Measurements from ENCODE around the gene NAV2. TPM values are rescaled to one million over a fixed set of nuclear protein-coding genes. Genes with fewer than 3 reads are reported as not detected.
"Not testable (repeated sequence)": the region's sequence is repeated elsewhere in the genome, so short reads cannot be mapped to it uniquely, and the experiment has no call there.

NAV2 gene
- total and polyA plus RNA-seq, 4 experiments from 2014 or later = 1.1 to 6.2 (median 4.2) TPM; not detected in 1

- CTCF ChIA-PET (ENCODE audit: partially characterized antibody) = interaction anchor here (1.5 kb wide), 1 partner anchor 101 kb away, joined by 3 read pairs; no protein-coding TSS in a partner anchor
- Histone ChIP-seq H3K4me3 (ENCODE audit: low read length in 2 of 2) (no peak overlapping the region), H3K27me3 (ENCODE audit: insufficient read depth, low read length) (no peaks in the 10 kb centered on the region), H3K27ac (ENCODE audit: low read depth, low read length) (no peak overlapping the region), H3K4me1 (ENCODE audit: insufficient read depth, low read length) (no peaks in the 10 kb centered on the region), H3K36me3 (ENCODE audit: insufficient read depth, low read length) (no peaks in the 10 kb centered on the region), H3K9me3 (ENCODE audit: control insufficient read depth in 1 of 2, low read length in 2 of 2) (no peaks in the 10 kb centered on the region)
- peaks cover 0 to under 1% (median 0%) of the 10 kb centered on the region in 8 donors for H3K9me3 Mint-ChIP-seq
- no peaks in the 10 kb centered on the region for H3K36me3 Mint-ChIP-seq
- POLR2A ChIA-PET (ENCODE audit: partially characterized antibody) = no interaction called here
- no peak overlapping the region for H3K4me3 Mint-ChIP-seq
- no peak overlapping the region for H3K27ac Mint-ChIP-seq
- intact Hi-C loops (cut with micrococcal nuclease) = no loop called here
- no peak for DNase-seq
- H3K27me3 Mint-ChIP-seq = peaks cover 0 to 5% of the 10 kb centered on the region in 2 donors
- H3K4me1 Mint-ChIP-seq = no peaks in the 10 kb centered on the region
Measured at GRCh38 chr11:20005747-20006146, 293.1 kb downstream of the NAV2 start.

GRCh38 chr11:20006618-20007017, 294.0 kb downstream of the NAV2 start:
- H3K4me1 ChIP-seq (ENCODE audit: insufficient read depth, low read length); H3K36me3 Mint-ChIP-seq; DNase-seq; H3K9me3 ChIP-seq (ENCODE audit: control insufficient read depth in 1 of 2, low read length in 2 of 2); H3K27ac Mint-ChIP-seq; H3K4me3 ChIP-seq (ENCODE audit: low read length in 2 of 2); H3K4me3 Mint-ChIP-seq; intact Hi-C loops (cut with micrococcal nuclease); H3K27ac ChIP-seq (ENCODE audit: low read depth, low read length); H3K27me3 ChIP-seq (ENCODE audit: insufficient read depth, low read length); H3K27me3 Mint-ChIP-seq; H3K36me3 ChIP-seq (ENCODE audit: insufficient read depth, low read length); H3K4me1 Mint-ChIP-seq; POLR2A ChIA-PET (ENCODE audit: partially characterized antibody); CTCF ChIA-PET (ENCODE audit: partially characterized antibody); H3K9me3 Mint-ChIP-seq: not testable (repeated sequence)

- Histone ChIP-seq H3K4me3 (ENCODE audit: low read length in 2 of 2) (no peak overlapping the region), H3K27ac (ENCODE audit: low read depth, low read length) (no peak overlapping the region), H3K27me3 (ENCODE audit: insufficient read depth, low read length) (no peaks in the 10 kb centered on the region), H3K9me3 (ENCODE audit: control insufficient read depth in 1 of 2, low read length in 2 of 2) (no peaks in the 10 kb centered on the region), H3K4me1 (ENCODE audit: insufficient read depth, low read length) (no peaks in the 10 kb centered on the region), H3K36me3 (ENCODE audit: insufficient read depth, low read length) (no peaks in the 10 kb centered on the region)
- no peaks in the 10 kb centered on the region for H3K9me3 Mint-ChIP-seq
- CTCF ChIA-PET (ENCODE audit: partially characterized antibody) = no interaction called here
- no peak overlapping the region for H3K27ac Mint-ChIP-seq
- no peak for DNase-seq
- H3K4me3 Mint-ChIP-seq = no peak overlapping the region
- POLR2A ChIA-PET (ENCODE audit: partially characterized antibody) = no interaction called here
- no peaks in the 10 kb centered on the region for H3K4me1 Mint-ChIP-seq
- H3K27me3 Mint-ChIP-seq = peaks cover 2 to 8% of the 10 kb centered on the region in 2 donors
- intact Hi-C loops (cut with micrococcal nuclease) = no loop called here
- no peaks in the 10 kb centered on the region for H3K36me3 Mint-ChIP-seq
Measured at GRCh38 chr11:20007386-20007785, 294.7 kb downstream of the NAV2 start.

- H3K4me1 Mint-ChIP-seq = no peaks in the 10 kb centered on the region
- ChIA-PET CTCF (ENCODE audit: partially characterized antibody) (no interaction called here), POLR2A (ENCODE audit: partially characterized antibody) (no interaction called here)
- no peak overlapping the region for H3K27ac Mint-ChIP-seq
- H3K27ac ChIP-seq (ENCODE audit: low read depth, low read length) = no peak overlapping the region
- peaks cover 3 to 4% of the 10 kb centered on the region in 2 donors for H3K27me3 Mint-ChIP-seq
- H3K27me3 ChIP-seq (ENCODE audit: insufficient read depth, low read length) = no peaks in the 10 kb centered on the region
- no peaks in the 10 kb centered on the region for H3K9me3 Mint-ChIP-seq
- intact Hi-C loops (cut with micrococcal nuclease) = no loop called here
- no peaks in the 10 kb centered on the region for H3K9me3 ChIP-seq (ENCODE audit: control insufficient read depth in 1 of 2, low read length in 2 of 2)
- no peaks in the 10 kb centered on the region for H3K4me1 ChIP-seq (ENCODE audit: insufficient read depth, low read length)
- DNase-seq = no peak
- H3K36me3 Mint-ChIP-seq = no peaks in the 10 kb centered on the region
- H3K36me3 ChIP-seq (ENCODE audit: insufficient read depth, low read length) = no peaks in the 10 kb centered on the region
- H3K4me3 Mint-ChIP-seq = no peak overlapping the region
- H3K4me3 ChIP-seq (ENCODE audit: low read length in 2 of 2) = no peak overlapping the region
Measured at GRCh38 chr11:20008190-20008870, 295.7 kb downstream of the NAV2 start.

GRCh38 chr11:20008871-20009644, 296.4 kb downstream of the NAV2 start:
- ChIA-PET CTCF (ENCODE audit: partially characterized antibody) (no interaction called here), POLR2A (ENCODE audit: partially characterized antibody) (no interaction called here)
- Mint-ChIP-seq H3K4me1 (no peaks in the 10 kb centered on the region), H3K36me3 (no peaks in the 10 kb centered on the region), H3K4me3 (no peak overlapping the region), H3K9me3 (no peaks in the 10 kb centered on the region), H3K27me3 (peaks cover 4 to 9% of the 10 kb centered on the region in 2 donors), H3K27ac (no peak overlapping the region)
- Histone ChIP-seq H3K27me3 (ENCODE audit: insufficient read depth, low read length) (no peaks in the 10 kb centered on the region), H3K27ac (ENCODE audit: low read depth, low read length) (no peak overlapping the region), H3K4me1 (ENCODE audit: insufficient read depth, low read length) (no peaks in the 10 kb centered on the region), H3K4me3 (ENCODE audit: low read length in 2 of 2) (no peak overlapping the region), H3K9me3 (ENCODE audit: control insufficient read depth in 1 of 2, low read length in 2 of 2) (no peaks in the 10 kb centered on the region), H3K36me3 (ENCODE audit: insufficient read depth, low read length) (no peaks in the 10 kb centered on the region)
- DNase-seq = no peak
- intact Hi-C loops (cut with micrococcal nuclease) = no loop called here

DNA sequence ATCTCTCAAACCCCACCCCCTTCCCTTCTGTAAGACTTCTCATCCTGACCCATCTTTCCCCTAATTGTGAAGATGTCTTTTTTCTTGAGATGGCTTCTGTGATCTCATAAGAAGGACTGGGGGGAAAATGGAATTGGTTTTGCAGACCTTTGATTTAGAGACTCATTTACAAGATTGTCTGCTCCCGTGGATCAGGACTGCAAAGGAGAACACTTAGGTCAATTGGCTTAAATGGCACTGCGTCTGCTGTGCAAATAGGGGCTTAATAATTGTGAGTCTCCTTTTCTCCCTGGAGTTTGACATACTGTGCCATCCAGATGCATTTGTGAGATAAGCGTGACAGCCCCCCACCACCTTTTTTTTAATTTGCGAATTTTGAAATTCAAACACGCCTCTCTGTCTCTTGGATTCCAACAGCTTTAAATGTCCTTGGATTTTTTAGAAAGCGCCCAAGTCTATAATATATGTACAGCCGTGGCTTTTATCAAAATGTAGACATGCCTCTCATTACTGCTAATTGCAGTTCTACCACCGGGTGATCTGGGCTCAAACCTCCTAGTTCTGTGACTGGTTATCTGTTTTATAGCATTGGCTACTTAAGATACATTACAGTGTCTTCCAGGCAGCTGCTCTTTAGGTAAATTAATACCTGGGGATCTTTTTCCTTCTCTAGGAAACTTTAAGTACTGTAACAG, 297.7 kb downstream of the NAV2 start:
- Histone ChIP-seq H3K4me3 (ENCODE audit: low read length in 2 of 2) (no peak overlapping the region), H3K27ac (ENCODE audit: low read depth, low read length) (no peak overlapping the region), H3K36me3 (ENCODE audit: insufficient read depth, low read length) (no peaks in the 10 kb centered on the region), H3K27me3 (ENCODE audit: insufficient read depth, low read length) (no peaks in the 10 kb centered on the region), H3K4me1 (ENCODE audit: insufficient read depth, low read length) (no peaks in the 10 kb centered on the region), H3K9me3 (ENCODE audit: control insufficient read depth in 1 of 2, low read length in 2 of 2) (no peaks in the 10 kb centered on the region)
- no peak for DNase-seq
- intact Hi-C loops (cut with micrococcal nuclease) = no loop called here
- POLR2A ChIA-PET (ENCODE audit: partially characterized antibody) = no interaction called here
- no peak overlapping the region for H3K27ac Mint-ChIP-seq
- H3K36me3 Mint-ChIP-seq = no peaks in the 10 kb centered on the region
- H3K4me3 Mint-ChIP-seq = no peak overlapping the region
- H3K27me3 Mint-ChIP-seq = peaks cover 9 to 11% of the 10 kb centered on the region in 2 donors
- no peaks in the 10 kb centered on the region for H3K4me1 Mint-ChIP-seq
- CTCF ChIA-PET (ENCODE audit: partially characterized antibody) = no interaction called here
- H3K9me3 Mint-ChIP-seq = no peaks in the 10 kb centered on the region

GRCh38 chr11:20010851-20011225, 298.2 kb downstream of the NAV2 start:
- DNase-seq = no peak
- Mint-ChIP-seq H3K36me3 (no peaks in the 10 kb centered on the region), H3K27me3 (peaks cover 10 to 11% of the 10 kb centered on the region in 2 donors), H3K27ac (no peak overlapping the region), H3K4me1 (no peaks in the 10 kb centered on the region), H3K9me3 (no peaks in the 10 kb centered on the region), H3K4me3 (no peak overlapping the region)
- no peaks in the 10 kb centered on the region for H3K9me3 ChIP-seq (ENCODE audit: control insufficient read depth in 1 of 2, low read length in 2 of 2)
- ChIA-PET POLR2A (ENCODE audit: partially characterized antibody) (no interaction called here), CTCF (ENCODE audit: partially characterized antibody) (no interaction called here)
- no peaks in the 10 kb centered on the region for H3K27me3 ChIP-seq (ENCODE audit: insufficient read depth, low read length)
- no peak overlapping the region for H3K4me3 ChIP-seq (ENCODE audit: low read length in 2 of 2)
- no peaks in the 10 kb centered on the region for H3K4me1 ChIP-seq (ENCODE audit: insufficient read depth, low read length)
- intact Hi-C loops (cut with micrococcal nuclease) = no loop called here
- no peak overlapping the region for H3K27ac ChIP-seq (ENCODE audit: low read depth, low read length)
- H3K36me3 ChIP-seq (ENCODE audit: insufficient read depth, low read length) = no peaks in the 10 kb centered on the region

Measured in CD4-positive, alpha-beta memory T cell (primary cell).